Measurements from ENCODE around the gene SPOCK1. TPM values are rescaled to one million over a fixed set of nuclear protein-coding genes. Genes with fewer than 3 reads are reported as not detected.

SPOCK1 gene
- total RNA-seq, 1 donor from 2014 or later, result 8.4 TPM

DNA sequence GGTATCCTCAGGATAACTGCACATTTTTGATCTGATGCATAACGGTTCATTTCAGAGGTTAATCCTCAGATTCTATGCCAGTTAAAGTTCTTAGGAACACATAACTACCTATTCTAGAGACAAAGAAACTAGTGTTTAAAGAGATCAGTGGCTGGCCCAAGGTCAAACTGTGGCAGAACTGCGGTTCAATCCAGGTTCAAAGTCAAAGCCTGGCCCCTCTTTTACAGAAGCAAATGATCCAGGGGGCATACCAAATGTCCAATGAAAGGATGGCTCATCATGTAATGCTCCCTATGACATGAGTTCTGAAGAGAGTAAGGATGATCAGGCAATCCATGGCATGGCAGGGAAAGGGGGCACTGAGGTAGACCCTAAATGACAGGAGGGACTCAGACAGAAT, 283.3 kb downstream of the SPOCK1 start:
- intact Hi-C loops (cut with DNase I), result no loop called here
- Histone ChIP-seq H3K27me3 (ENCODE audit: low read depth) (peaks cover 17% of the 10 kb centered on the region), H3K4me3 (no peak overlapping the region), H3K4me1 (no peaks in the 10 kb centered on the region), H3K9me3 (no peaks in the 10 kb centered on the region), H3K36me3 (no peaks in the 10 kb centered on the region), H3K27ac (no peak overlapping the region)
- no peak for ATAC-seq
- DNase-seq, result no peak
- TF ChIP-seq, protein P1, sequence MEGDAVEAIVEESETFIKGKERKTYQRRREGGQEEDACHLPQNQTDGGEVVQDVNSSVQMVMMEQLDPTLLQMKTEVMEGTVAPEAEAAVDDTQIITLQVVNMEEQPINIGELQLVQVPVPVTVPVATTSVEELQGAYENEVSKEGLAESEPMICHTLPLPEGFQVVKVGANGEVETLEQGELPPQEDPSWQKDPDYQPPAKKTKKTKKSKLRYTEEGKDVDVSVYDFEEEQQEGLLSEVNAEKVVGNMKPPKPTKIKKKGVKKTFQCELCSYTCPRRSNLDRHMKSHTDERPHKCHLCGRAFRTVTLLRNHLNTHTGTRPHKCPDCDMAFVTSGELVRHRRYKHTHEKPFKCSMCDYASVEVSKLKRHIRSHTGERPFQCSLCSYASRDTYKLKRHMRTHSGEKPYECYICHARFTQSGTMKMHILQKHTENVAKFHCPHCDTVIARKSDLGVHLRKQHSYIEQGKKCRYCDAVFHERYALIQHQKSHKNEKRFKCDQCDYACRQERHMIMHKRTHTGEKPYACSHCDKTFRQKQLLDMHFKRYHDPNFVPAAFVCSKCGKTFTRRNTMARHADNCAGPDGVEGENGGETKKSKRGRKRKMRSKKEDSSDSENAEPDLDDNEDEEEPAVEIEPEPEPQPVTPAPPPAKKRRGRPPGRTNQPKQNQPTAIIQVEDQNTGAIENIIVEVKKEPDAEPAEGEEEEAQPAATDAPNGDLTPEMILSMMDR (IDR thresholded peaks at IDR 0.05), result no peak

DNA sequence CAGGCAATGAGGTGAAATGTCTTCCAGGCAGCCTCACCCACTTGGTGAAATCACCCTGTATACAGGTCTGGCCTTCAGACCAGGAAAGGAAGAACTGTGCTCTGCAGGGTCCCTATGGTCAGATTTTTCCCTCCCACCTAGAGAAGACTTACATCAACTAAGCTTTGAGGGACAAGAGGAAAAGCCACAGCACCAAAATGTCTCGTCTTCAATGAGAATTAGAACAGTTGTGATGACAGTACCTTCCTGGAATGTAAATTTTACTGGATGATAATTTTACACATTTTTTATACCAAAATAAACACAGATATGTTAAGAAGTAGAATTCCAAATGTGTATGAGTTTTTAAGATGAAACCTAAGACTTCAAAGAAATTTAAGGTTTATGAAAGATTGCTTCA, 283.9 kb downstream of the SPOCK1 start:
- DNase-seq (no peak), ATAC-seq (no peak)
- TF ChIP-seq, protein P1 (IDR thresholded peaks at IDR 0.05), result no peak
- Histone ChIP-seq H3K27ac (no peak overlapping the region), H3K27me3 (ENCODE audit: low read depth) (peaks cover 12% of the 10 kb centered on the region), H3K9me3 (no peaks in the 10 kb centered on the region), H3K36me3 (no peaks in the 10 kb centered on the region), H3K4me1 (no peaks in the 10 kb centered on the region), H3K4me3 (no peak overlapping the region)
- intact Hi-C loops (cut with DNase I), result no loop called here

DNA sequence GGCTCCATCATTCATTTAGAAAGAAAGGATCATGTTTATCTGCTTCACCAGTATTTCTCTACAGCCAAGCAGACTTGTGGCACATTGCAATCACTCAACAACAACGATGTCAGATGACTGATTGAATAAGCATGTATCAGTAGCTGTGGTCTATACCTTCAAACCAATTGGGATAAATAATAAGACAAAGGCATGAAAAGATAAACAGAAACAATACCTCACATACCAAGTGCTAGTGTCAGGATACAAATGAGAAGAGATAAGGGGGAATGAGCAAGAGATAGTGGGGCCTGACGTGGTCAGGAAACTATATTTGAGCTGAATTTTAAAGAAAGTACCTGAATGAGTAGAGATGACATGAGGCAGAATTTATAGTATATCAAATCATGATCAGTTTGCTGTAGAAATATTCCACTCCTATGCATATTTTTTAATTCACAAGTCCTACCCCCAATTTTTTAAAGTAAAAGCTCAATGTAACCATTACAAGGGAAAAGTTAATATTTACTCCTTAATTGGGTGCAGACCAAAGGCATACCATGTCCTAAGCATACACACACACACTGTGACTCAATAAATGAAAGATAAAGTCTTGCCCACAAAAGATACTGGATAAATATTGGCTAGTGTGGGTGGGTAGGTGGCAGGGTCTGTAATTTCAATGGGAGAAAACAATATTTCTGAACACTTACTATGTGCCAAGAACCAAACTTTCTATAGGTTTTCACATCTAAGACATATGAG, 284.5 kb downstream of the SPOCK1 start:
- no peak overlapping the region for H3K27ac ChIP-seq
- TF ChIP-seq, protein P1 (IDR thresholded peaks at IDR 0.05), result no peak
- intact Hi-C loops (cut with DNase I), result no loop called here
- H3K4me3 ChIP-seq, result no peak overlapping the region
- ATAC-seq (no peak), DNase-seq (no peak)
- no peaks in the 10 kb centered on the region for H3K36me3 ChIP-seq
- peaks cover 15% of the 10 kb centered on the region for H3K27me3 ChIP-seq (ENCODE audit: low read depth)
- H3K4me1 ChIP-seq, result no peaks in the 10 kb centered on the region
- H3K9me3 ChIP-seq, result no peaks in the 10 kb centered on the region

DNA sequence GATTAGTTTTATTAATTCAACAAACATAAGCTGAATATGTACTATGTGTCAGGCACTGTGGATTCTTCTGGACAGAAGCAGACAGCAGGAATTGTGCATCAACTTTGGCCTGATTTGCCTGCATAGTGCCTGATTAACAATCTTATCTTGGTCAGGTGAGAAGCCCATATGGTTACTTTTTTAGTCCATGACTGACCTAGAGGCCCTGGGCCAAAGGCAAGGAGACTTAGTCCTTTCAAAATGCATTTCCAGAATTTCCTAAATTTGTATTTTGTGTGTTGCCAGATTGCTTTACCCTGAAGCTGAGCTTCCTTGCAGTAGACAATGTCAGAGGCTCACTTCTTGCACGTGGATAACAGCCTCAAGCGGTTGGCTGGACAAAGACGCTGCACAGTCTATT, 286.7 kb downstream of the SPOCK1 start:
- peaks cover 35% of the 10 kb centered on the region for H3K27me3 ChIP-seq (ENCODE audit: low read depth)
- intact Hi-C loops (cut with DNase I), result no loop called here
- H3K4me1 ChIP-seq, result no peaks in the 10 kb centered on the region
- TF ChIP-seq, protein P1 (IDR thresholded peaks at IDR 0.05), result no peak
- no peaks in the 10 kb centered on the region for H3K9me3 ChIP-seq
- H3K4me3 ChIP-seq, result no peak overlapping the region
- DNase-seq, result no peak
- no peak overlapping the region for H3K27ac ChIP-seq
- H3K36me3 ChIP-seq, result no peaks in the 10 kb centered on the region
- no peak for ATAC-seq

DNA sequence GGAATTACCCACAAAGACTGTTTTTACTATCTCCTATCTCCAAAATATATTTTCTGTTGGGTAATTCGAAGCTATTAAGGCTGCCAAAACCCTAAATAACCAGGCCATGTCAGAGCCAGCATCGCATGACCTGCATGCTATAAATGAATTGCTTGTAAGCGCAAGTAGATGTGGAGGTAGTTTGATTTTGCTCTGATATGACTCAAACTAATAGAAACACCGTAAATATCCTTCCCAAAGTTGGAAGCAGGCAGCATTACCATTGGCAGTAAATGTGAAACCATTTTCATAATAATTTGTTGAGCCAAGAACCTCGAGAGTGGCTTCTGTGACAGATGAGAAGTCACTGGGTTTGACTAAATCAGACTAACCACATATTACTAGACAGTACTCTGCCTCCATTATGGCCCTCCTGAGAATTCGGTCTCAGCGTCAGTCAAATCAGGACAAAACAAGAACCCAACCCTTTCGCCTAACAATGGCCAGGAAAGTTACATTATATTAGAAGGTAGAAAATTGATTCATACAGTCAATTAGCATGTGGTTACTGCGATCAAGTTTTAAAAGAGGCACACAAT, 289.8 kb downstream of the SPOCK1 start:
- Histone ChIP-seq H3K36me3 (no peaks in the 10 kb centered on the region), H3K27ac (no peak overlapping the region), H3K9me3 (no peaks in the 10 kb centered on the region), H3K27me3 (ENCODE audit: low read depth) (peaks cover 37% of the 10 kb centered on the region), H3K4me3 (no peak overlapping the region), H3K4me1 (peaks cover 8% of the 10 kb centered on the region)
- TF ChIP-seq, protein P1 (IDR thresholded peaks at IDR 0.05), result no peak
- no peak for ATAC-seq
- intact Hi-C loops (cut with DNase I), result no loop called here
- DNase-seq, result no peak

Measured in lower lobe of right lung (tissue), 2 donors.